Hepatocyte (in vitro differentiated cells): ENCODE data around the gene FAM227B. TPM values are rescaled to one million over a fixed set of nuclear protein-coding genes. Genes with fewer than 3 reads are reported as not detected.

Source experiments
- DNase-seq: peaks from one replicate; pipeline ENCODE4 v3.0.0-alpha.2; 2016; ENCODE audit warnings: low spot score
- H2AFZ ChIP-seq: fragments of 200-600 bp; sonication (generic); 2 replicates; pipeline ENCODE4 v1.6.0; 2016; ENCODE audit warnings: antibody characterized with exemption, mild to moderate bottlenecking
- H3K27ac ChIP-seq: fragments of 200-600 bp; sonication (generic); 2 replicates; pipeline ENCODE4 v1.5.1; 2016; ENCODE audit warnings: mild to moderate bottlenecking
- H3K27me3 ChIP-seq: fragments of 200-600 bp; sonication (generic); 2 replicates; pipeline ENCODE4 v1.6.1; 2016
- H3K36me3 ChIP-seq: fragments of 200-600 bp; sonication (generic); replicated peaks from 2 replicates; pipeline ENCODE4 v1.5.1; 2016; ENCODE audit warnings: low read depth; ENCODE audit not compliant: insufficient read depth
- H3K4me1 ChIP-seq: fragments of 200-600 bp; sonication (generic); 2 replicates; pipeline ENCODE4 v1.5.1; 2016; ENCODE audit warnings: mild to moderate bottlenecking, moderate library complexity; ENCODE audit not compliant: insufficient read depth
- H3K4me2 ChIP-seq: fragments of 200-600 bp; sonication (generic); 2 replicates; pipeline ENCODE4 v1.6.0; 2016
- H3K4me3 ChIP-seq: fragments of 200-600 bp; sonication (generic); 2 replicates; pipeline ENCODE4 v1.5.1; 2016; ENCODE audit warnings: mild to moderate bottlenecking
- H3K79me2 ChIP-seq: fragments of 200-600 bp; sonication (generic); 2 replicates; pipeline ENCODE4 v1.6.0; 2017; ENCODE audit warnings: mild to moderate bottlenecking
- H3K9me2 ChIP-seq: fragments of 200-600 bp; sonication (generic); replicated peaks from 2 replicates; pipeline ENCODE4 v1.6.0; 2017; ENCODE audit warnings: mild to moderate bottlenecking; ENCODE audit not compliant: insufficient read depth
- H3K9me3 ChIP-seq: fragments of 200-600 bp; sonication (generic); 2 replicates; pipeline ENCODE4 v1.5.1; 2016; ENCODE audit warnings: low read depth, mild to moderate bottlenecking
- H4K20me1 ChIP-seq: fragments of 200-600 bp; sonication (generic); 2 replicates; pipeline ENCODE4 v1.6.0; 2016; ENCODE audit warnings: mild to moderate bottlenecking; ENCODE audit not compliant: insufficient read depth, poor library complexity, severe bottlenecking
- EZH2 ChIP-seq: fragments of 200-600 bp; sonication (generic); IDR thresholded peaks from 2 replicates; pipeline ENCODE4 v1.6.1; 2016; ENCODE audit warnings: antibody characterized with exemption, mild to moderate bottlenecking, borderline replicate concordance
- EZH2phosphoT487 ChIP-seq: fragments of 200-600 bp; sonication (generic); IDR thresholded peaks from one replicate; pipeline ENCODE4 v1.6.1; 2018; ENCODE audit warnings: antibody characterized with exemption, mild to moderate bottlenecking, low read depth, moderate library complexity; ENCODE audit not compliant: unreplicated experiment, severe bottlenecking
- WGBS: methylation state at CpG from one replicate; pipeline ENCODE4 v1.1.6; 2016; ENCODE audit warnings: low lambda C conversion rate; ENCODE audit errors: missing lambda C conversion rate; 5-methylcytosine and 5-hydroxymethylcytosine counted together
- polyA plus RNA-seq: library from polyadenylated mRNA; unstranded; fragments of >200 nt; fragmentation: Nextera tagmentation; extraction: Ambion mirVana; gene quantifications from 2 replicates; pipeline ENCODE4 v1.2.1, GENCODE V29; 2016
- total RNA-seq: library from RNA; depleted of rRNA; stranded (reverse); fragments of >200 nt; gene quantifications from 2 replicates; pipeline ENCODE4 v1.2.3, GENCODE V29; 2014
- TF ChIP-seq, protein P1 (sequence below): fragments of 200-600 bp; sonication (generic); IDR thresholded peaks from 2 replicates; pipeline ENCODE4 v1.5.1; 2016; ENCODE audit warnings: antibody characterized with exemption, mild to moderate bottlenecking; ENCODE audit not compliant: poor library complexity

The FAM227B gene
- total and polyA plus RNA-seq, 2 experiments from 2014 or later, result 4.5 to 9.2 TPM

DNA sequence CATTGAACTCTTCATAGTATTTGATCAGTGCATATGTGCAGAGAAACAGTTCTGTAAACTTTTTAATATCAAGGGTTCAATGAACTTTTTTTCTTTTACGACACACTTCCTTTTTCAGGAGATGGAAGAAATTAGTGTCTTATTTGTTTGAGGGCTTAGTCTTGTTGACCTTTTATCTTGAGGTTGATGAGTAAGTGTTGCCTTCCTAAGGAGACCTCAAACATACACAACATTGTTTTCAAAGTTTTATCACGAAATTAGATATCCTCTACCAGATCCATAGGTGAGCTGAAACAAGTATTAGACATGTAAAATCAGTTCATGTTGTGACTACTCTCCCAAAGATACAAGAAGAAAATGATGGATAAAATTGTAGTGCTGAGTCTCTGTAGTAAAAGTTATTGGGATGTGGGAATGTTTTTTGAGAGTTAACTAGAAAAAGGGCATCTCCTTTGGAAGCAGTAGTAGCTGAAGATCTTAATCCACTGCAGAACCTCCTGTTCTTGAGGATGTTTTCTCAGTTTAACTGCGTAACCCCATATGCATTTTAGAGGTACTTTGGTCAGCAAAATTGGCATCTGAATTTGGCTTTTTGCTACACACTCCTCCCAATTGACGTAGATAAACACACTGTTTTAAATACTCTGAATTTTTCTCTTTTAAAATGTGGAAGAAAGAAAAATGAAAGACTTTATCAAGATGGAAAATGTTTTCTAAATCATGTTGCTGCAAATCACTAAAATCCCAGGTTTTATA, 333.8 kb downstream of the FAM227B start:
- H3K4me3 ChIP-seq, result no peak overlapping the region
- H3K27me3 ChIP-seq, result no peaks in the 10 kb centered on the region
- no peaks in the 10 kb centered on the region for H4K20me1 ChIP-seq
- TF ChIP-seq, protein P1, sequence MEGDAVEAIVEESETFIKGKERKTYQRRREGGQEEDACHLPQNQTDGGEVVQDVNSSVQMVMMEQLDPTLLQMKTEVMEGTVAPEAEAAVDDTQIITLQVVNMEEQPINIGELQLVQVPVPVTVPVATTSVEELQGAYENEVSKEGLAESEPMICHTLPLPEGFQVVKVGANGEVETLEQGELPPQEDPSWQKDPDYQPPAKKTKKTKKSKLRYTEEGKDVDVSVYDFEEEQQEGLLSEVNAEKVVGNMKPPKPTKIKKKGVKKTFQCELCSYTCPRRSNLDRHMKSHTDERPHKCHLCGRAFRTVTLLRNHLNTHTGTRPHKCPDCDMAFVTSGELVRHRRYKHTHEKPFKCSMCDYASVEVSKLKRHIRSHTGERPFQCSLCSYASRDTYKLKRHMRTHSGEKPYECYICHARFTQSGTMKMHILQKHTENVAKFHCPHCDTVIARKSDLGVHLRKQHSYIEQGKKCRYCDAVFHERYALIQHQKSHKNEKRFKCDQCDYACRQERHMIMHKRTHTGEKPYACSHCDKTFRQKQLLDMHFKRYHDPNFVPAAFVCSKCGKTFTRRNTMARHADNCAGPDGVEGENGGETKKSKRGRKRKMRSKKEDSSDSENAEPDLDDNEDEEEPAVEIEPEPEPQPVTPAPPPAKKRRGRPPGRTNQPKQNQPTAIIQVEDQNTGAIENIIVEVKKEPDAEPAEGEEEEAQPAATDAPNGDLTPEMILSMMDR, result no peak
- TF ChIP-seq EZH2 (no peak), EZH2phosphoT487 (no peak)
- H3K4me2 ChIP-seq, result no peak overlapping the region
- H3K9me3 ChIP-seq, result no peaks in the 10 kb centered on the region
- no peaks in the 10 kb centered on the region for H3K36me3 ChIP-seq
- DNase-seq, result no peak
- no peaks in the 10 kb centered on the region for H3K4me1 ChIP-seq
- H2AFZ ChIP-seq, result no peak overlapping the region
- 76% methylated on average over 4 of the region's 4 CpGs for WGBS
- no peaks in the 10 kb centered on the region for H3K79me2 ChIP-seq
- no peak overlapping the region for H3K27ac ChIP-seq
- no peaks in the 10 kb centered on the region for H3K9me2 ChIP-seq

DNA sequence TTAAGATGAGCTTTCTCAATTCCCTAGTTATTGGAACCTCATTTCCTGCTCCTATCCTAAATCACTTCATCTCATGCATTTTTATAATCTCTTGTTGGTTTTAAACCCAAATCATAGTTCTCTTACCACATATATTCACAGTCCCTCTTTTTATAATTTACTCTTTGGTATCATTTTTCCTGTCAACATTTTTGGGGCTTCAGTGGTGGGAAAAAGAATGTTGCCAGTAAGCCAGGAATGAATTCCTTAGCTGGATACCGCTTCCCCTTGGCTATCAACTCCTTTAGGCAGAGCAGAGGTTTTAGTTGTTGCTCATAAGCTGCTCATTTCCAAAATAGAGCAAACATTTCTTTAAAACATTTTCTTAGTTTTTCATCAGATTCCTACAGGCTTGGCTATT, 338.3 kb downstream of the FAM227B start:
- Histone ChIP-seq H3K4me2 (no peak overlapping the region), H3K27ac (no peak overlapping the region), H3K79me2 (no peaks in the 10 kb centered on the region), H2AFZ (no peak overlapping the region), H3K9me3 (no peaks in the 10 kb centered on the region), H3K9me2 (no peaks in the 10 kb centered on the region), H4K20me1 (no peaks in the 10 kb centered on the region), H3K27me3 (no peaks in the 10 kb centered on the region), H3K4me1 (no peaks in the 10 kb centered on the region), H3K4me3 (no peak overlapping the region), H3K36me3 (no peaks in the 10 kb centered on the region)
- no peak for DNase-seq
- WGBS, result 86% methylated on average over 1 of the region's 1 CpG
- TF ChIP-seq EZH2phosphoT487 (no peak), EZH2 (no peak)
- TF ChIP-seq, protein P1, result no peak

DNA sequence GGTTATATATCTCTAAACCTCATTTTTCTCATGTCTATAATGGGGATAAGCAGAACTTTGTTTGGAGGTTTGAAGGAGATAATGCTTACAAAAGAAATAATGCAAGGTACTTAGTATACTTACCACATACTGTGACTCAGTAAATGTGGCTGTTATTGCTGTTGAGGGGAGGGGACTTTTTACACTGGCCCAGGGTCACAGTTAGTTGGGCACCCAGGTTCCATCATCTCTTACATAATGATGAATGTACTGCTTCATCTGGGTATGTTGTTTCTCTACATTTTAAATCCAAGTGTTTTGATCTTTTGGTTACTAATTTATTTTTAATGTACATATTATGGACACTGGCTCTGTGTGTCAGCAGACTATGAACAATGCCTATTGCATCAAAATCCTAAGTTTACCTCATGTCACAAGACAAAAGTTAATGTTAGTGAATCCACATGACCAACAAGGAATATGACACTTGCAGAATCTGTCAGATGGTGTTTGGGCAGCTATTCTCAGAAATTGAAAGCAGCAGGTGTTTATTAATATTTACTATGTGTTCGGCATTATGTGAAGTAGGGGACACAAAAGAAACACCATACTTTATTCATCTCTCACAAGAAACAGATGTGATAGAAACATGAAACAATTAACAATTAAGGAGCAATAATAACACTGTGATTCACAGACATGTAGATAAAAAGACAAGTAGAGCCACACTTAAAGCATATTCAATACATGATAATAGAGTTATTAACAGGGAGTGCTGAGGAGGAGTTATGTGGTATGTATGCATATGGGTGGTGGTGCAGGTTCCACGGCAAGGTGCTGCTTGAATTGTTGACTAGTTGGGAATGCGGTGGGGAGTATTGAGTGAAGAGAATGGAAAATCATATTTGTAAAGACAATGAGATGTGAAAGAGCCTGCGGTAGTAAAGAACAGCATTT, 340.8 kb downstream of the FAM227B start:
- 94% methylated on average over 4 of the region's 4 CpGs for WGBS
- H3K4me3 ChIP-seq, result no peak overlapping the region

More for the DNA sequence above, 340.8 kb downstream of the FAM227B start:
- no peaks in the 10 kb centered on the region for H3K4me1 ChIP-seq
- no peaks in the 10 kb centered on the region for H3K27me3 ChIP-seq
- no peak for DNase-seq
- no peak for TF ChIP-seq EZH2phosphoT487
- no peak for TF ChIP-seq EZH2
- TF ChIP-seq, protein P1, result no peak
- H3K36me3 ChIP-seq, result no peaks in the 10 kb centered on the region
- no peaks in the 10 kb centered on the region for H4K20me1 ChIP-seq
- H3K9me2 ChIP-seq, result no peaks in the 10 kb centered on the region
- no peak overlapping the region for H3K27ac ChIP-seq
- H3K4me2 ChIP-seq, result no peak overlapping the region
- H3K9me3 ChIP-seq, result no peaks in the 10 kb centered on the region
- H2AFZ ChIP-seq, result no peak overlapping the region
- H3K79me2 ChIP-seq, result no peaks in the 10 kb centered on the region
